HG02852 (cell line): ENCODE data around the gene MGAT2.
"Not testable (repeated sequence)": the region's sequence is repeated elsewhere in the genome, so short reads cannot be mapped to it uniquely, and the experiment has no call there.

ENCODE experiments used
- ATAC-seq: cut with Tn5 transposase; IDR thresholded peaks from one replicate; pipeline ENCODE4 v1.9.1; 2021; ENCODE audit warnings: mild to moderate bottlenecking, moderate library complexity; ENCODE audit not compliant: unreplicated experiment

Gene MGAT2

GRCh38 chr14:49620182-49621113 is at the start of gene MGAT2, which contains the start of gene RPL36AL:
MGAT2 (plus strand) TSS chr14:49620799; CDS start chr14:49621269, 470 bp downstream.
RPL36AL (minus strand) TSS chr14:49620626; CDS start chr14:49619104, 1,522 bp downstream.
- peak; percentile 91 for ATAC-seq

- no peak for ATAC-seq
Measured at GRCh38 chr14:49574038-49574437, 46.6 kb upstream of the MGAT2 start.

GRCh38 chr14:49578141-49578540 is 42.5 kb upstream of the MGAT2 start:
- ATAC-seq: no peak

GRCh38 chr14:49579841-49580240 is 40.8 kb upstream of the MGAT2 start:
- no peak for ATAC-seq

GRCh38 chr14:49581209-49582112 is 39.1 kb upstream of the MGAT2 start:
- ATAC-seq: no peak

- no peak for ATAC-seq
Measured at GRCh38 chr14:49582113-49582977, 38.3 kb upstream of the MGAT2 start.

GRCh38 chr14:49583629-49584028 is 37.0 kb upstream of the MGAT2 start:
- ATAC-seq: no peak

GRCh38 chr14:49584058-49584457 is 36.5 kb upstream of the MGAT2 start:
- ATAC-seq: no peak

GRCh38 chr14:49584981-49585640 is 35.5 kb upstream of the MGAT2 start:
- ATAC-seq: not testable (repeated sequence)

- ATAC-seq: peak; percentile 86
Measured at GRCh38 chr14:49585803-49586672, 34.6 kb upstream of the MGAT2 start, which contains the start of gene RPS29. RPS29 (minus strand) TSS chr14:49586380; CDS start chr14:49586346, 34 bp downstream.

- ATAC-seq: peak; percentile 24
Measured at GRCh38 chr14:49586673-49587460, 33.7 kb upstream of the MGAT2 start.

- no peak for ATAC-seq
Measured at GRCh38 chr14:49589387-49589786, 31.2 kb upstream of the MGAT2 start.

GRCh38 chr14:49593016-49593415 is 27.6 kb upstream of the MGAT2 start:
- ATAC-seq: no peak

- ATAC-seq: peak; percentile 30
Measured at GRCh38 chr14:49594347-49595091, 26.1 kb upstream of the MGAT2 start.

- ATAC-seq: peak; percentile 0
Measured at GRCh38 chr14:49598189-49598484, 22.5 kb upstream of the MGAT2 start.

GRCh38 chr14:49598485-49599300 is 21.9 kb upstream of the MGAT2 start, which contains the start of gene LRR1:
LRR1 (plus strand) TSS chr14:49598940; CDS start chr14:49599021, 81 bp downstream.
- peak; percentile 50 for ATAC-seq

GRCh38 chr14:49607583-49607982 is 13.0 kb upstream of the MGAT2 start:
- no peak for ATAC-seq
